GM19452 (cell line): Measurements from ENCODE around the gene NTMT2.
"Not testable (repeated sequence)": the region's sequence is repeated elsewhere in the genome, so short reads cannot be mapped to it uniquely, and the experiment has no call there.

Experiments used
- ATAC-seq: cut with Tn5 transposase; IDR thresholded peaks from one replicate; pipeline ENCODE4 v1.9.1; 2021; ENCODE audit not compliant: unreplicated experiment

Gene NTMT2

DNA sequence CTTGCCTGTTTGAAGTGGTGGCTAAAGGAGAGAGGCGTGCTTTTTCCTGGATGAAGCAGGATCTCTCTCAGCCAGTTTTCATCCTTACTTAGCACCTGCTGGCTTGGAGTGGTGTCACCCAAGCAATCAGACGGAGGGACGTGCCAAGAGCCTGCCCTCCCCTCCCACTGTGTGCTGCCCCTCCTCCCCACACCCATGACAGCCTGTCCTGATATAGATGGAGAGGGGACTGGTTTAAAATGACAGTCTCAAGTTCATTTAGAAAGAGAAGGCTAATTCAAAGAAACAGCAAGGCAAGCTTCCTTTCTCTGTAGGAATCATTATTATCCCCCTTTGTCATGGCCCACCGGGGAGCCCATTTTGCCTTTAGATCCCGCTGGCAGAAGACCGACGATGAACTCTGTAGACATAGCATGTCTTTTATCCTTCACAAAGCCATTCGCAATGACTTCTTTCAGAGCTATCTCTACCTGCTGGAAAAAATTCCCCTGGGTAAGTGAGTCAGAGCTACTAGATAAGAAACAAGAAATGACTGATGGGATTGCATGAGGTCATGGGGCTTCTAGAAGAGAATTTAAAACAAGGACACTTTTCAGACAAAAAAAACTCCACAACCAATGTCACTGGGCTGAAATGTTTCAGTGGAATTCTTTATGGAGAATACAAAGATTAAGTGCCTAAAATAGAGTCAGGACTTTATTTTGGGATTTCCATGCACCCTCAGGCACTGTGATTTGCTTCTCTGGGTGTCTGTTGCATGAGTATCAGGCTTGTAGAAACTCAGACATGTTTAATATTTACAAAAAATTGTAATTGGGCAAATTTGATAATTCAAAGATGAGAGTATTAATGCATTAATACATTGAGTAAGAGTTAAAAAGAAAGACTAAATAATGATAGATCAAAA lies at the start of gene NTMT2:
Gene NTMT2 (plus strand): TSS at position 190 of the 907 bp plus-strand sequence. CDS start 149 bp downstream, at position 339.
- ATAC-seq, result no peak

DNA sequence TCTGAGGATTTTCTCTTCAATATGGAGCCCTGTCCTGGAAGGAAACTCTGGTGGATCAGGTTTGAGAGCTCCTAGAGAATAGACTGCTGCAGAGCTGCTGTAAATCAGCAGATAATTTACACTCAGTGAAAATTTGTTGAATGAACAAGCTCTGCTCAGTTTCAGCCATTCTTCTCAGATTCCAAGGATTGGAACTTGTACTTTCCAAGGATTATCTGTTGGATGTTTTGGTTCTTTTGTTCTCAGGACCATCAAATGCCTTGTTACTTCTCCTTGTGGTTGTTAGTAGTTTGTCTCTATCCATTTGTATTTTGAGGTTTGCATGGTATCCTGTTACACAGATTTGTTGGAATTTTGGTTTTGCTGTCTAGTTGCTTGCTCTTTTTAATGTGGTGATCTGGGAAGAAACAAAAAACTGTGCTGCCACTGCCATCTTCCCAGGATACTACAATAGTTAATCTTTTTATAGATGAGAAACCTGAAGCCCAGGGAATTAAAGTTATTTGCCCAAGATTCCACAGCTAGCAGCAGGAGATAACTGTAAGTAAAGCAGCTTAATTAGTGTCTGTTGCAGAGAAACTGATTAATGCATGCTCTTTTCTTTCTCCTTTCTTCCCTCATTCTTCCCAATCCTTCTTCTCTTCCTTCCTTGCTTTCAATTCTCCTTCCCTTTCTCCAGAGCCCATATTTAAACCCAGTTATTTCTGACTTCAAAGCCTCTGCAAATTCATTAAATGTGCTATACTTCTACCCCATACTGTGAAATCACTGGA lies 49.6 kb upstream of the NTMT2 start:
- no peak for ATAC-seq

DNA sequence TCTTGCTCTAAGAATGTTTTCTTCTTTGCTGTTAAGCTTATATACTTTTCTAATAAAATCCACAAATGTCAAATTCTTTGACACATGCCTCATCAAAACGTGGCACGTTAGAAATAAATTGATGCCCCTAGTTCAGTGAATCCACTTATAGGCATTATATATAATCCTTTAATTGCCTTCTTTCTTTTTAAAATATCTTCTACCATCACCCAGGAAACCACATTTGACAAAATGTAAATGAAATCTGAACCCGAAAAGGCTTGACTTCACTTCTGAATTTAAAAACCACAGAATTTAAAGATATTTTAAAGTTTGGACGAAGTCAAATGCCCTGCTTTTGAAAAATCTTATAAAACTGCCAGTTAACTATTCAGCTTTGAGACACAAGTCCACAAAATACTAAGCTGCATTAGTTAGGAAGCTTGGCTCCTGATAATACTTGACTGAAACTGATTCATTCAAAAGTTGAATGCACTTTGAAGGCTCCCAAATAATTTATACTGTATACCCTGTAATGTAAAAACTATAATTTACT lies 48.9 kb upstream of the NTMT2 start:
- ATAC-seq, result no peak

DNA sequence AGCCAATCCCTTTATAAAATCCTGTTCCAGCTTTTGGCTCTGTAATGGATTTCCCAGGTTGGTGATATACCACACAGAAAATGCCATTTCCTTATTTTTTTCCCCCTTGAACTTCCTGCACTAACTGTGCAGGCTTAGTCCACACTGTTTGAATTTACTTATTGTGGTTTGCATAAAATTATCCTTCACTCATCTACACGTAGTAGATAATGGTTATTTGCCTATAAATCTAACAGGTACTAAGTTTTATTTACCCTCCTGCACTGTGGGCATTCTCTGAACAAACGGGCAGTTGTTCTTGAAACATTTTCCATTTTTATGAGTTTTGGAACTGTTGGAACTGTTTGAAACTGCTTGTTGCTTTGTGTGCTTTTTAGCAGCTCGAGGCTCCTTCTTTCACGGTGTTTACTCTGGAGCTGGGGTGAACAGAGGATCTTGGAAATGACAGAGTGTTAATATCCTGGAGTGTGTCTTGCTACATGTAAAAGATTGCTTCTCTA lies 48.3 kb upstream of the NTMT2 start:
- ATAC-seq, result no peak

DNA sequence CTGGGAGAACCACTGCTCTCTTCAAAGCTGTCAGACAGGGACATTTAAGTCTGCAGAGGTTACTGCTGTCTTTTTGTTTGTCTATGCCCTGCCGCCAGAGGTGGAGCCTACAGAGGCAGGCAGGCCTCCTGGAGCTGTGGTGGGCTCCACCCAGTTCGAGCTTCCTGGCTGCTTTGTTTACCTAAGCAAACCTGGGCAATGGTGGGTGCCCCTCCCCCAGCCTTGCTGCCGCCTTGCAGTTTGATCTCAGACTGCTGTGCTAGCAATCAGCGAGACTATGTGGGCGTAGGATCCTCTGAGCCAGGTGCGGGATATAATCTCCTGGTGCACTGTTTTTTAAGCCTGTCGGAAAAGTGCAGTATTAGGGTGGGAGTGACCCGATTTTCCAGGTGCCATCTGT lies 32.6 kb upstream of the NTMT2 start:
- ATAC-seq, result not testable (repeated sequence)

DNA sequence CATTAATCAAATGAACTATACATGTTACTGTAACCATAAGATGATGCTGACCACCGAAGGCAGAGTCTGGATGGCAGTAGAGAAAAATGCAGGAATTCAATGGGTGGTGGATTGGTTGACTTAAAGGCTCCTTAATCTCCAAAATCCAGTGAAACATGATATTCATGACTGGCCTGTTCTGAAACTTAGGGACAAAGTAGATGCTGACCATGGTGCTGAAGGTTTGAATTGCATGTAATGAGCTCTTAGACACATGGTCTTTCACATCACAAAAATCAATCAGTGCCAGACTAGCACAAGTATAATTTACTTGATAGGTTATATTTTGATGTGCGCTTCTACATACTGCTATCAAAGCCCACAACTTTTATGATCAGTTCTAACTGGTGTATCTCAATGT lies 30.9 kb upstream of the NTMT2 start:
- ATAC-seq, result no peak

DNA sequence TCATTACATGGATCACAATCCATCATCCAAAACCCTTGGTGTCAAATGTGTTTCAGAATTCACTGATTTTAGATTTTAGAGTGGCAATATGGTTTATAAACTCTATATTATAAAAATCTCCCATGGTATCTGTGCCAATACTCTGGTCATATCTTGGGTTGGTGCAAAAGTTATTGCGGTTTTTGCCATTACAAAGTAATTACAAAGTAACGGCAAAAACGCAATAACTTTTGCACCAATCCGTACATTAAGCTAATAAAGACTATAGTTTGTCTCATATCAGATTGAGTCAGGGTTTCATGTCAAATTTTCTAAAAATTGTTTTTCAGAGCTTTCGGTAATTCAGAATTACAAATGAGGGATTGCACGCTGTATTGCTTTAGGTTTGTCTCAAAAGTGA lies 23.4 kb upstream of the NTMT2 start:
- ATAC-seq, result no peak

DNA sequence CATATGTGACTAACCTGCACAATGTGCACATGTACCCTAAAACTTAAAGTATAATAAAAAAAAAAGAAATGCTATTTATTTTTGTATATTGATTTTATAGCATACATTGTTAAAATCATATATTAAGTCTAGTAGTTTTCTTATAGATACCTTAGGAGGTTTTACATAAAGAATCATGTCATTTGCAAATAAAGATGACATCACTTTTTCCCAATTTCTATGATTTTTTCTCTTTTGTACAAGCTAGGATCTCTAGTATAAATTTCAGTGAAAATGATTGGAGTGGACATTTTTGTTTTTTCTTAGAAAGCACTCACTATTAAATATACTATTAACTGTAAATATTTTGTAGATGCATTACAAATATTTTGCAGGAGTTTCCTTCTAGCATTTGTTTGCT lies 20.5 kb upstream of the NTMT2 start:
- ATAC-seq, result no peak

DNA sequence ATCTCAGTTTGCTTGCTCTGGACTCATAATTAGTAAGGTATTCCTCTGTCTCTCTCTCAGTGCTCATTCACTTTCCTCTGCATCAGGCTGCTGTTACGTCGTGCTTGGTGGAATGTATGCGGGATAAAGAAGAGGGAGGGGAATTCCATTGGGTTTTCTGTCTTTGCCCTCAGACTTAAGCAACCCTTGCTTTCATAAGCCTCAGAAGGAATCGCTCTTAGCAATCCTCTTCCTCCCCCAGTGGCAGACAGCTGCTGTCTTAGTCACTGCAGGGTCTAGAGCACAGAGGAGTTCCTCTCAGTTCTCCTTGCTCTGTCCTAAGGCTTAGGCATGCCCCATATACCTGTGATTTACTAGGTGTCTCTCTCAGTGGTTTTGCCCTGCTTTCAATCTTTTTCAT lies 19.1 kb upstream of the NTMT2 start:
- ATAC-seq, result peak; percentile 97

DNA sequence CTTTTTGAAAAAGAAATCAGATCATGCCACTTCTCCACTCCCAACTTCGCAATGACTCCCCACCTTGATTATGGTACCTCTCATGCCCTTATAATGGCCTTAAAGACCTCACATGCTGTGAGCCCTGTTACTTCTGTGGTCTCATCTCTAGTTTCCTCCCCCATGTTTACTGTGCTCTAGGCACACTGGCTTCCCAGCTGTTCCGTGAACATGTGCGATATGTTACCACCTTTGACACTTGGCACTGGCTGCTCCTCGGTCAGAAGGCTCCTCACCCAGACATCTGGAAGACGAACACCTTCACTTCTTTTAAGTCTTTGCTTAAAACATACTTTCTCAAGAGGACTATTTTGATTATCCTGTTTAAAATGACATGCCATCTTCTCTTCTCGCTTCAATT lies 14.3 kb upstream of the NTMT2 start:
- no peak for ATAC-seq

DNA sequence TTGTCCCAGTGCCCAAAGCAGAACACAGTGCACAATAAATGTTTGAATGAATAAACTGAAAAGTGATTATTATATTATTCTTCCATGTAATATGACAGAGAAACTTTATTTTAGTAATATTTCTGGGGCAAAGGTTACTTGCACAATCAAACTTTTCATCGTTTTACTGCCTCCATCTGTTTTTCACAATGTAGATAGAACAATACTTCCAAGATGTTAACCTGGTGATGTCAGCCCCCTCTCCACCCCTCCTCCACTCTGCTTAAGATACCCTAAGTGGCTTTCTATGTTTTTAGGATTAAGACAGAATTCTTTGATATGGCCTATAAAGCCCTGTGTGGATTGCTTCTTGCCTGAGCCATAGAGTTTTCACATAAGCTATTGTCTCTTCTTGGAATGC lies 13.8 kb upstream of the NTMT2 start:
- no peak for ATAC-seq

DNA sequence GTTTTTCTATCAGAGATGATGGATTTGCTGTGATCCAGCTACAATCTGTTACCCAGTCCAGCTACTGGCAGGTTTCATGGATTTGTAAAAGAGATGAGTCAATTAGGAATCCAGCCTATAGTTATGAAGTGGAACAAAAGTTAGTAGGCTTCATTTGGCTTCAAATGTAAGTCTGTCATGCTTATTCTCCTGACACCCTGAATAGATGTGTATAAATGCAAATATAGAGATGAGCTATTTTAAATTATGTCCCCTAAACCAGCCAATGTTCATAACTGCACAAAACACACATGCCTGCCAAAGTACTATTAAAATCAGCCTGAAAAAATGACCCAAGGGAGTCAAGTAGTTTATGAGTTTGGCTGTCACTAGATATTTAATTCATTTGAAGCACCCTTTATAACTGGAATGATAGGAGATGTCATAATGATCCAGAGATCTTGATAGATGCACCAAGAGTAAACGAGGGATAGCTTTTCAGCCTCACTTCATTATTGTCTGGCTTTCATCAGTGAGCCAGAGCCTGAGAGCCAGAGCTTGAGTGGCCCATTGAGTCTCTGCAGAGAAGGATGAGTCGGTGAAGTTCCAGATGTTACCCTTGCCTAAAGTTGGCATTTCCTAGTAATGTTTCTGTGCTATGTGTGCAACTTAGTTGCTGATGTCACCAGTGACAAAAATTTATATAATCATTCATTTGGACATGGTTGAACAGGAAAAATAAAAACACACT lies 11.8 kb upstream of the NTMT2 start:
- no peak for ATAC-seq

DNA sequence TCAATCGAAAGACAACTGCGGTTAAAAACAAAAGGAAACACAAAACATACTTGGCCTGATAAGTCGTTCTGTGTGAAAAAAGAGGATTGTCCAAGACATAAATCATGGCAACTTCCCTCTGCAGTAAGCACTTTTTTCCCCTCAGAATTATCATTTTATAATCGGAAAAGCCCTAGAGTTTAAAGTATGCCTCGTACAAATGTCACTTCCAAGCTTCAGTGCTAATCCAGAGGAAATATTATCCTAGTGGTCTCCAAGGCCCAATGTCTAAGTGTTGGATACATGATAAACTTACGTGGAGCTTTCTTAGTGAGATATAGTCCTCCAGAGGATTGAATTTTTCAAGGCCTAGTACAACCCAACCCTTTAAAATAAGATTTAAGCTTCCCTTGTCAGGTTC lies 11.2 kb upstream of the NTMT2 start:
- ATAC-seq, result no peak

DNA sequence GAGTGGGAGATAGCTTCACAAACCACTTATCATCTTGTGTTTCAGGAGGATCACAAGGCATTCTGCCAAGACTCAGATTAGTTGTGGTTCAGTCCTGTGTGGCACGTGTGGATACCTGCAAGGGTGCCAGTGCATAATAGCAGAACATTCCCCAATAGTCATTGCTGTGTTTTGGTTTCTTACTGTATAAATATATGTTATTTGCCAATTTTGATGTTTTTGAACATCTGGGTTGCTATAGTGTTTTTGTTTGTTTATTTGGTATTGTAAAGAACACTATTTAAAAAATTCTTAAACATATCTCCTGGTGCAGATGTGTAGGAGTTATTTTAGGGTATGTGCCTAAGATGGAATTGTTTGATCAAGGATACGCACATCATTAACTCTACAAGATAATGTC lies 5.4 kb upstream of the NTMT2 start:
- no peak for ATAC-seq

DNA sequence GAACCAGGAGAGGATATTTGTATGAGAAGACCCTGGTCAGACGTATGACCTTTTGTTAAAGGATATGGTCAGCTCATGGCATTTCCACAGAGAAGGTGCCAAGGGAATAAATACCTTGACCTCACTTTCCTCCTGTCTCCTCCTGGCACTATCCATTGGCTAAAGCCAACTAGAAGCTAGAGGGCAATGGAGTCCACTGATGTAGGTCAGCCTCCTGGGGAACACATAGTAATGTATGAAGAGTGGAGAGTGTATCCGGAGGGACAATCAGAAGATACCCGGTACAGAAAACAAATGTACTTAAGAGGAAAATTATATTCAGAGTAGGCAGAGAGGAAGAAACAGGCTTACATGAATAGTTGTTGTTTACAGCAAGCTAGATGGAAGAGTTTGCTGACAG lies 698 bp upstream of the NTMT2 start:
- ATAC-seq, result no peak

DNA sequence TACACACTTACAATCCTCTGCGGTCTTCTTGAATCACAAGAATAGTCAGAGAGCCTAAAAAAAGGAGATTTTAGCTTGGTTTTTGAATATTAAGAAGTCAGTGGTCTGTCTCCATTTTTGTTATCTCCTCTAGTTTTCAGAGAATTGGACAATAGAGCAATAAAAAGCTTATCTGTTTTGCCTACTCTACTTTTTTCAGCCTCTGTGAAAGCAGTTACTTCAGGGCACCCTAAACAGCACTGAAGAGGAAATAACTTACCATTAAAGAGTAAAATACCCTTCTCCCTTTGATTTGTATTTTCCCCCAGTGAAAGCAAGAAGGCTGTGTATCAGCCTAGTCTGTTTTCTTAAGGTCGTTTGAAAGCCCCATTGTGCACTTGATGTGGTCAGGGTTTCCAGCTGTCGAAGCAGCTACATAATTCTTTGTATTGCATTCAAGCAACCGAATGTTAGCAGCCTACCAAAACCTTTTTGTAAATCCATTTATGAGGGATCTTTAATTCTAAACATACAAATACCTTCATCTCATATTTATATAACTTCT lies 1.0 kb downstream of the NTMT2 start:
- no peak for ATAC-seq

DNA sequence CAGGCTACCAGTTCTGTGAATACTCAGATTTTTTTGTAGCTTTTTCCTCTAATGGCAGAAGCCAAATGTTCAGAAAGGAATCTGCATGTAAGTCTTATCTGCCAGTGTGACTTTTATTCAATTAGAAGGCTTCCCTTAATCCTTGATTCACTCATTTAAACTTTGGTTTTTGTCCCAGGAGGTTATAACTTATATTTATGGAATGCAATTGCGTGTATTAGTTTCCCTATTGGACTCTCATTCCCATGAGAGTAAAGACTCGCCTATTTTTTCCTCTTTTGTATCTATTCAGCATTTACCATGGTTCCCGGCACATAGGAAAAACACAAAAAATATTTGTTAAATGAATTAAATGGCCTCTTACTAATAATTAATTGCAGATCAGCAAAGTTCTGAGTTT lies 3.5 kb downstream of the NTMT2 start:
- ATAC-seq, result no peak

DNA sequence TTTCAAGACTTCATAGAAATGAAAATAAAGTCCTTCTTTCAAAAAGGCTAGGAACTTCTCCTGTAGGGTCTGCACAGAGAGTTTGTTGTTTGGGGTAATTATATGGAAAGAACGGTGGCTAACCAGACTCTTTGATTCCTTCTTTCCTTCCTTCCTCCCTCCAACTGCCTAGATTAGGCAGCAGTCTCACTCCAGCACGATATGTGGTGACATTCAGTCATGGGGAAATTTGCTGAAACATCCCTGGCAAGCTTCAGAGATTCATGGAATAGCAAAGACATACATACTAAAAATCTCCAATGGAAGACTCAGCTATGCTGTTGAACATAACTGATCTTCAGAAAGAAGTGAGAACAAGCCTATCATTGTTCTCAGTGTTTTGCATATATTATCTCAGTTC lies 4.3 kb downstream of the NTMT2 start:
- no peak for ATAC-seq

DNA sequence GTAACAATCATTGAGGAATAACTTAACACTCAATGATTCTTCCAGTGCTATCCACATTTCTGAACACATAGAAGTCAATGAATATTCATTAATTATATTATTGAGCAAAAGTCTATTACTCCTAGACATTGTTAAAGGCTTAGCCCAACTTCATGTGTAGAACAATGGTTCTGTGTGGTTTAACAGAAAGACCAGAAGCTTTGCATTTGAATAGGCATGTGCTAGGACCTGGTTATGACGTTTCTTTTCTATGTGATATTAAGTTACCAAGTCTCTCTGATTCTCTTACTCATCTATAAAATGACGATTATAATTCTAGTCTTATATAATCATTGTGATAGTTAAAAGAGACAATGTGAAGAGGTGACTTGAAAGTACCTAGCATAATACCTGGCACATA lies 5.2 kb downstream of the NTMT2 start:
- no peak for ATAC-seq

DNA sequence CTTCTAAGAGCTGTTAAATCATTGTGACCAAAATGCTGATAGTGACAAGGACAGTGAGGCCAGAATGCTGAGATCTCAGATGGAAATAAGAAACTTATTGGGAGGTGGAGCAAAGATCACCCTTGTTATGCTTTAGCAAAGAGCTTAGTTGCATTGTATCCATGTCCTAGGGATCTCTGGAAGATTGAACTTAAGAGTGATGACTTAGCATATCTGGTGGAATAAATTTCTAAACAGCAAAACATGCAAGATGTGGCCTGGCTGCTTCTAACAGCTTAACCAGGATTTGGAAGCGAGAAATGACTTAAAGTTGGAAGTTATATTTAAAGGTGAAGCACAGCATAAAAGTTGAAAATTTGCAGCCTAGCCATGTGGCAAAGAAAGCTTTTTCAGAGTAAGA lies 7.7 kb downstream of the NTMT2 start:
- no peak for ATAC-seq

DNA sequence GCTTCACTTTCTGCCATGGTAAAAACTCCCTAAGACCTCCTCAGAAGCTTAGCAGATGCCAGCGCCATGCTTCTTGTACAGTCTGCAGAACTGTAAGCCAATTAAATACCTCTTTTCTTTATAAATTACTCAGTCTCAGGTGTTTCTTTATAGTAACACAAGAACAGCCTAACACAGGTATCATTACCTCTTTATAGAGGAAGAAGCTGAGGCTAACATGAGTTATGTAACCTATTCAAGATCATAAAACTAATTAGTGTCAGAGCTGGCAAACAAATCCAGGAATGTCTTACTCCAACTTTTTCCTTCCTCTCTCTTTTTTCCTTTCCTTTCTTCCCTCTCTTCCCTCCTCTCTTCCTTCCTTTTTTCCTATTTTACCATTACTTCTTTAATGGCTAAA lies 9.3 kb downstream of the NTMT2 start:
- no peak for ATAC-seq
